Hepatocyte (in vitro differentiated cells): ENCODE results near the gene RDH13. TPM values are rescaled to one million over a fixed set of nuclear protein-coding genes. Genes with fewer than 3 reads are reported as not detected.

Experiments used
- DNase-seq: peaks from one replicate; pipeline ENCODE4 v3.0.0-alpha.2; 2016; ENCODE audit warnings: low spot score
- H2AFZ ChIP-seq: fragments of 200-600 bp; sonication (generic); 2 replicates; pipeline ENCODE4 v1.6.0; 2016; ENCODE audit warnings: antibody characterized with exemption, mild to moderate bottlenecking
- H3K27ac ChIP-seq: fragments of 200-600 bp; sonication (generic); 2 replicates; pipeline ENCODE4 v1.5.1; 2016; ENCODE audit warnings: mild to moderate bottlenecking
- H3K27me3 ChIP-seq: fragments of 200-600 bp; sonication (generic); 2 replicates; pipeline ENCODE4 v1.6.1; 2016
- H3K36me3 ChIP-seq: fragments of 200-600 bp; sonication (generic); replicated peaks from 2 replicates; pipeline ENCODE4 v1.5.1; 2016; ENCODE audit warnings: low read depth; ENCODE audit not compliant: insufficient read depth
- H3K4me1 ChIP-seq: fragments of 200-600 bp; sonication (generic); 2 replicates; pipeline ENCODE4 v1.5.1; 2016; ENCODE audit warnings: mild to moderate bottlenecking, moderate library complexity; ENCODE audit not compliant: insufficient read depth
- H3K4me2 ChIP-seq: fragments of 200-600 bp; sonication (generic); 2 replicates; pipeline ENCODE4 v1.6.0; 2016
- H3K4me3 ChIP-seq: fragments of 200-600 bp; sonication (generic); 2 replicates; pipeline ENCODE4 v1.5.1; 2016; ENCODE audit warnings: mild to moderate bottlenecking
- H3K79me2 ChIP-seq: fragments of 200-600 bp; sonication (generic); 2 replicates; pipeline ENCODE4 v1.6.0; 2017; ENCODE audit warnings: mild to moderate bottlenecking
- H3K9me2 ChIP-seq: fragments of 200-600 bp; sonication (generic); replicated peaks from 2 replicates; pipeline ENCODE4 v1.6.0; 2017; ENCODE audit warnings: mild to moderate bottlenecking; ENCODE audit not compliant: insufficient read depth
- H3K9me3 ChIP-seq: fragments of 200-600 bp; sonication (generic); 2 replicates; pipeline ENCODE4 v1.5.1; 2016; ENCODE audit warnings: low read depth, mild to moderate bottlenecking
- H4K20me1 ChIP-seq: fragments of 200-600 bp; sonication (generic); 2 replicates; pipeline ENCODE4 v1.6.0; 2016; ENCODE audit warnings: mild to moderate bottlenecking; ENCODE audit not compliant: insufficient read depth, poor library complexity, severe bottlenecking
- CTCF ChIP-seq: fragments of 200-600 bp; sonication (generic); IDR thresholded peaks from 2 replicates; pipeline ENCODE4 v1.5.1; 2016; ENCODE audit warnings: antibody characterized with exemption, mild to moderate bottlenecking; ENCODE audit not compliant: poor library complexity
- EZH2 ChIP-seq: fragments of 200-600 bp; sonication (generic); IDR thresholded peaks from 2 replicates; pipeline ENCODE4 v1.6.1; 2016; ENCODE audit warnings: antibody characterized with exemption, mild to moderate bottlenecking, borderline replicate concordance
- EZH2phosphoT487 ChIP-seq: fragments of 200-600 bp; sonication (generic); IDR thresholded peaks from one replicate; pipeline ENCODE4 v1.6.1; 2018; ENCODE audit warnings: antibody characterized with exemption, mild to moderate bottlenecking, low read depth, moderate library complexity; ENCODE audit not compliant: unreplicated experiment, severe bottlenecking
- WGBS: methylation state at CpG from one replicate; pipeline ENCODE4 v1.1.6; 2016; ENCODE audit warnings: low lambda C conversion rate; ENCODE audit errors: missing lambda C conversion rate; 5-methylcytosine and 5-hydroxymethylcytosine counted together
- polyA plus RNA-seq: library from polyadenylated mRNA; unstranded; fragments of >200 nt; fragmentation: Nextera tagmentation; extraction: Ambion mirVana; gene quantifications from 2 replicates; pipeline ENCODE4 v1.2.1, GENCODE V29; 2016
- total RNA-seq: library from RNA; depleted of rRNA; stranded (reverse); fragments of >200 nt; gene quantifications from 2 replicates; pipeline ENCODE4 v1.2.3, GENCODE V29; 2014

The RDH13 gene
- total and polyA plus RNA-seq, 2 experiments from 2014 or later, result 17.3 to 17.7 TPM

- Histone ChIP-seq H3K4me1 (peaks cover 3% of the 10 kb centered on the region), H4K20me1 (no peaks in the 10 kb centered on the region), H3K27me3 (peaks cover 15% of the 10 kb centered on the region), H2AFZ (no peak within 1 kb of the TSS), H3K9me3 (no peaks in the 10 kb centered on the region), H3K9me2 (no peaks in the 10 kb centered on the region), H3K36me3 (no peaks in the 10 kb centered on the region), H3K79me2 (no peaks in the 10 kb centered on the region), H3K4me2 (peak within 1 kb of the TSS; percentile 69), H3K4me3 (no peak within 1 kb of the TSS), H3K27ac (peak within 1 kb of the TSS; percentile 78)
- peak; percentile 91 for DNase-seq
- TF ChIP-seq CTCF (no peak), EZH2 (no peak), EZH2phosphoT487 (no peak)
- 28% methylated on average over 15 of the region's 18 CpGs for WGBS
These were observed 12.5 kb upstream of the RDH13 start, which contains the start of gene EPS8L1 for GRCh38 chr19:55075371-55075998. TSS of gene EPS8L1 (plus strand) at chr19:55075869. CDS start at chr19:55076445, 576 bp downstream.

GRCh38 chr19:55071913-55072312 is 9.0 kb upstream of the RDH13 start:
- 75% methylated on average over 8 of the region's 8 CpGs for WGBS
- H3K4me1 ChIP-seq, result peaks cover 4% of the 10 kb centered on the region
- no peak for DNase-seq
- no peaks in the 10 kb centered on the region for H3K79me2 ChIP-seq
- TF ChIP-seq EZH2phosphoT487 (no peak), CTCF (no peak), EZH2 (no peak)
- no peaks in the 10 kb centered on the region for H3K36me3 ChIP-seq
- no peak overlapping the region for H3K27ac ChIP-seq
- H4K20me1 ChIP-seq, result no peaks in the 10 kb centered on the region
- no peak overlapping the region for H2AFZ ChIP-seq
- H3K27me3 ChIP-seq, result peaks cover 5% of the 10 kb centered on the region
- no peaks in the 10 kb centered on the region for H3K9me3 ChIP-seq
- no peak overlapping the region for H3K4me3 ChIP-seq
- no peaks in the 10 kb centered on the region for H3K9me2 ChIP-seq
- no peak overlapping the region for H3K4me2 ChIP-seq

GRCh38 chr19:55071129-55071502 is 8.2 kb upstream of the RDH13 start:
- no peaks in the 10 kb centered on the region for H3K79me2 ChIP-seq
- H3K4me1 ChIP-seq, result peaks cover 4% of the 10 kb centered on the region
- H3K9me3 ChIP-seq, result no peaks in the 10 kb centered on the region
- peak overlapping the region; percentile 16 for H3K27ac ChIP-seq
- H4K20me1 ChIP-seq, result no peaks in the 10 kb centered on the region
- H2AFZ ChIP-seq, result no peak overlapping the region
- H3K9me2 ChIP-seq, result no peaks in the 10 kb centered on the region
- H3K36me3 ChIP-seq, result no peaks in the 10 kb centered on the region
- no peak overlapping the region for H3K4me2 ChIP-seq
- H3K27me3 ChIP-seq, result peaks cover 9% of the 10 kb centered on the region
- 62% methylated on average over 6 of the region's 8 CpGs for WGBS
- no peak overlapping the region for H3K4me3 ChIP-seq
- TF ChIP-seq EZH2phosphoT487 (no peak), EZH2 (no peak), CTCF (no peak)
- peak; percentile 64 for DNase-seq
